Left ventricle myocardium inferior (tissue), 1 donor: ENCODE results near the gene NAPA. TPM values are rescaled to one million over a fixed set of nuclear protein-coding genes. Genes with fewer than 3 reads are reported as not detected.

Experiments
- DNase-seq: peaks from one replicate; pipeline ENCODE4 v3.0.0-alpha.2; 2020
- H3K27ac ChIP-seq: fragments of 200-600 bp; replicated peaks from 2 replicates; pipeline ENCODE4 v1.8.0; 2021
- H3K27me3 ChIP-seq: fragments of 200-600 bp; 2 replicates; pipeline ENCODE4 v1.8.0; 2021; ENCODE audit warnings: low read depth
- H3K36me3 ChIP-seq: fragments of 200-600 bp; 2 replicates; pipeline ENCODE4 v1.8.0; 2021
- H3K4me1 ChIP-seq: fragments of 200-600 bp; 2 replicates; pipeline ENCODE4 v1.8.0; 2021
- H3K4me3 ChIP-seq: fragments of 200-600 bp; 2 replicates; pipeline ENCODE4 v1.8.0; 2021; ENCODE audit warnings: mild to moderate bottlenecking, moderate library complexity
- H3K9me3 ChIP-seq: fragments of 200-600 bp; replicated peaks from 2 replicates; pipeline ENCODE4 v1.8.0; 2021
- CTCF ChIP-seq: fragments of 200-600 bp; IDR thresholded peaks from 2 replicates; pipeline ENCODE4 v1.8.0; 2021; ENCODE audit warnings: antibody characterized with exemption, mild to moderate bottlenecking, borderline replicate concordance
- intact Hi-C: fragments of 100-400 bp; cut with micrococcal nuclease; formaldehyde crosslinking; loops from one replicate; pipeline ENCODE4 v1.11.0; 2022
- total RNA-seq: library from RNA; stranded (reverse); fragmentation: NEBNext Ultra II Directional; extraction: Animal tissue kit (Norgen Biotek cat#: 25700); gene quantifications from one replicate; pipeline ENCODE4 v1.2.1, GENCODE V29; 2021
- donor health status: DM: no; HTN: yes; CAD: no; lungs with severe emphysema.

The NAPA gene
- total RNA-seq, 1 donor from 2014 or later, result 120 TPM

GRCh38 chr19:47476438-47476972 lies 38.4 kb downstream of the NAPA start:
- TF ChIP-seq CTCF, result no peak
- peaks cover 3% of the 10 kb centered on the region for H3K36me3 ChIP-seq

GRCh38 chr19:47475465-47475864 lies 39.4 kb downstream of the NAPA start:
- H3K36me3 ChIP-seq, result peaks cover 3% of the 10 kb centered on the region
- H3K4me3 ChIP-seq, result no peak overlapping the region
- no peak overlapping the region for H3K27ac ChIP-seq
- peaks cover 49% of the 10 kb centered on the region for H3K27me3 ChIP-seq
- H3K9me3 ChIP-seq, result no peaks in the 10 kb centered on the region
- no peak for TF ChIP-seq CTCF
- H3K4me1 ChIP-seq, result peaks cover 12% of the 10 kb centered on the region
- intact Hi-C loops, result no loop called here
- DNase-seq, result no peak

More at GRCh38 chr19:47476438-47476972, 38.4 kb downstream of the NAPA start:
- peaks cover 38% of the 10 kb centered on the region for H3K27me3 ChIP-seq
- H3K4me3 ChIP-seq, result no peak overlapping the region
- H3K9me3 ChIP-seq, result no peaks in the 10 kb centered on the region
- no peak for DNase-seq
- H3K4me1 ChIP-seq, result peaks cover 12% of the 10 kb centered on the region
- no peak overlapping the region for H3K27ac ChIP-seq
- intact Hi-C loops, result no loop called here

- H3K27ac ChIP-seq, result no peak overlapping the region
- DNase-seq, result no peak
- TF ChIP-seq CTCF, result no peak
- peaks cover 3% of the 10 kb centered on the region for H3K36me3 ChIP-seq
- no peak overlapping the region for H3K4me3 ChIP-seq
- H3K4me1 ChIP-seq, result peaks cover 7% of the 10 kb centered on the region
- H3K9me3 ChIP-seq, result no peaks in the 10 kb centered on the region
- peaks cover 67% of the 10 kb centered on the region for H3K27me3 ChIP-seq
- intact Hi-C loops, result no loop called here
Measured at GRCh38 chr19:47473336-47473735, 41.5 kb downstream of the NAPA start.

- Histone ChIP-seq H3K9me3 (no peaks in the 10 kb centered on the region), H3K27ac (no peak within 1 kb of the TSS), H3K4me1 (peaks cover 7% of the 10 kb centered on the region), H3K36me3 (peaks cover 3% of the 10 kb centered on the region), H3K4me3 (peak within 1 kb of the TSS; percentile 38), H3K27me3 (peaks cover 81% of the 10 kb centered on the region)
- TF ChIP-seq CTCF, result no peak
- DNase-seq, result peak; percentile 63
- intact Hi-C loops, result no loop called here
Measured at GRCh38 chr19:47471733-47472457, 43.0 kb downstream of the NAPA start, which contains the start of gene SLC8A2. Gene SLC8A2 (minus strand): TSS chr19:47471893. CDS start chr19:47466403, 5,490 bp downstream.

GRCh38 chr19:47471381-47471732 lies 43.5 kb downstream of the NAPA start:
- H3K27me3 ChIP-seq, result peaks cover 87% of the 10 kb centered on the region
- peak overlapping the region; percentile 36 for H3K4me3 ChIP-seq

More at GRCh38 chr19:47471381-47471732, 43.5 kb downstream of the NAPA start:
- intact Hi-C loops, result no loop called here
- DNase-seq, result no peak
- no peak for TF ChIP-seq CTCF
- no peak overlapping the region for H3K27ac ChIP-seq
- H3K9me3 ChIP-seq, result no peaks in the 10 kb centered on the region
- peaks cover 7% of the 10 kb centered on the region for H3K4me1 ChIP-seq
- peaks cover 3% of the 10 kb centered on the region for H3K36me3 ChIP-seq
